Measurements from ENCODE around the gene RFX1. TPM values are rescaled to one million over a fixed set of nuclear protein-coding genes. Genes with fewer than 3 reads are reported as not detected.

Gene RFX1
- total RNA-seq, 6 experiments from 2014 or later: 2.5 to 9.3 (median 5.7) TPM

- Histone ChIP-seq H3K36me3 (peaks cover 0 to 14% (median 6%) of the 10 kb centered on the region in 4 donors), H3K27me3 (no peaks in the 10 kb centered on the region), H3K27ac (no peak overlapping the region), H3K4me3 (no peak overlapping the region), H3K9me3 (peaks cover 0 to 5% (median 0%) of the 10 kb centered on the region in 4 donors), H3K4me1 (peaks cover 0 to 6% (median 0%) of the 10 kb centered on the region in 4 donors)
- 100% methylated on average over 1 of the region's 14 CpGs for WGBS (ENCODE audit: insufficient coverage, low coverage, low lambda C conversion rate, missing lambda C conversion rate)
- DNase-seq: no peak
- ATAC-seq: peak in 1 of 4 donors; percentile 5
- intact Hi-C loops (cut with DNase I): no loop called here
- no peak for TF ChIP-seq POLR2A (IDR thresholded peaks at IDR 0.05)
- TF ChIP-seq, protein P1, sequence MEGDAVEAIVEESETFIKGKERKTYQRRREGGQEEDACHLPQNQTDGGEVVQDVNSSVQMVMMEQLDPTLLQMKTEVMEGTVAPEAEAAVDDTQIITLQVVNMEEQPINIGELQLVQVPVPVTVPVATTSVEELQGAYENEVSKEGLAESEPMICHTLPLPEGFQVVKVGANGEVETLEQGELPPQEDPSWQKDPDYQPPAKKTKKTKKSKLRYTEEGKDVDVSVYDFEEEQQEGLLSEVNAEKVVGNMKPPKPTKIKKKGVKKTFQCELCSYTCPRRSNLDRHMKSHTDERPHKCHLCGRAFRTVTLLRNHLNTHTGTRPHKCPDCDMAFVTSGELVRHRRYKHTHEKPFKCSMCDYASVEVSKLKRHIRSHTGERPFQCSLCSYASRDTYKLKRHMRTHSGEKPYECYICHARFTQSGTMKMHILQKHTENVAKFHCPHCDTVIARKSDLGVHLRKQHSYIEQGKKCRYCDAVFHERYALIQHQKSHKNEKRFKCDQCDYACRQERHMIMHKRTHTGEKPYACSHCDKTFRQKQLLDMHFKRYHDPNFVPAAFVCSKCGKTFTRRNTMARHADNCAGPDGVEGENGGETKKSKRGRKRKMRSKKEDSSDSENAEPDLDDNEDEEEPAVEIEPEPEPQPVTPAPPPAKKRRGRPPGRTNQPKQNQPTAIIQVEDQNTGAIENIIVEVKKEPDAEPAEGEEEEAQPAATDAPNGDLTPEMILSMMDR (IDR thresholded peaks at IDR 0.05): no peak
Measured at GRCh38 chr19:13995878-13996765, 10.0 kb downstream of the RFX1 start.

- peak in 2 of 3 donors; percentile 52 to 75 for DNase-seq
- no peaks in the 10 kb centered on the region for H3K27me3 ChIP-seq
- no peak overlapping the region for H3K4me3 ChIP-seq
- peaks cover 0 to 6% (median 0%) of the 10 kb centered on the region in 4 donors for H3K4me1 ChIP-seq
- H3K27ac ChIP-seq: peak overlapping the region in 1 of 3 donors; percentile 16
- TF ChIP-seq, protein P1 (IDR thresholded peaks at IDR 0.05): no peak
- no peak for TF ChIP-seq POLR2A (IDR thresholded peaks at IDR 0.05)
- ATAC-seq: peak; percentile 30 to 89 (median 78)
- peaks cover 0 to 16% (median 7%) of the 10 kb centered on the region in 4 donors for H3K36me3 ChIP-seq
- peaks cover 0 to 5% (median 0%) of the 10 kb centered on the region in 4 donors for H3K9me3 ChIP-seq
- intact Hi-C loops (cut with DNase I): no loop called here
- 30% methylated on average over 5 of the region's 13 CpGs for WGBS (ENCODE audit: insufficient coverage, low coverage, low lambda C conversion rate, missing lambda C conversion rate)
Measured at GRCh38 chr19:13995017-13995728, 10.9 kb downstream of the RFX1 start.

GRCh38 chr19:13993590-13994300 lies 12.4 kb downstream of the RFX1 start:
- no peak overlapping the region for H3K27ac ChIP-seq
- intact Hi-C loops (cut with DNase I): no loop called here
- ATAC-seq (no peak), DNase-seq (no peak)
- no peak overlapping the region for H3K4me3 ChIP-seq
- 91% methylated on average over 13 of the region's 22 CpGs for WGBS (ENCODE audit: insufficient coverage, low coverage, low lambda C conversion rate, missing lambda C conversion rate)
- H3K9me3 ChIP-seq: no peaks in the 10 kb centered on the region
- peaks cover 0 to 10% (median 0%) of the 10 kb centered on the region in 4 donors for H3K4me1 ChIP-seq
- H3K27me3 ChIP-seq: no peaks in the 10 kb centered on the region
- H3K36me3 ChIP-seq: peaks cover 0 to 16% (median 7%) of the 10 kb centered on the region in 4 donors
- TF ChIP-seq, protein P1 (IDR thresholded peaks at IDR 0.05): no peak
- TF ChIP-seq POLR2A (IDR thresholded peaks at IDR 0.05): no peak

DNA sequence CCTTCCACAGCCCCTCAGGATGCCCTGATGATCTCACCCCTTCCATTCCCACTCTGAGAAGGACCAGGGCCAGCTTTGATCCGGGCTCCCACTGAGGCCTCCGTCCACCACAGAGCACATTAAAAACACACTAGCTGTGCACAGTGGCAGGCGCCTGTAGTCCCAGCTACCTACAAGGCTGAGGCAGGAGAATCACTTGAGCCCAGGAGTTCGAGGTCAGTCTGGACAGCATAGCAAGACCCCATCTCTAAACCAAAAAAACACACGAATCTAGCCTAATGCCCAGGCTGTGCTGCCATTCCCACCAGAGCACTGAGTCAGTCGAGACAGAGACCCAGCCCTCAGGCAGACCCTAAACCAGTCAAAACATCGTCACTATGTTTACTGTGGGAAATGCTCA lies 14.1 kb downstream of the RFX1 start:
- peaks cover 0 to 10% (median 0%) of the 10 kb centered on the region in 4 donors for H3K4me1 ChIP-seq
- no peak overlapping the region for H3K4me3 ChIP-seq
- H3K27me3 ChIP-seq: no peaks in the 10 kb centered on the region
- DNase-seq: no peak
- TF ChIP-seq, protein P1 (IDR thresholded peaks at IDR 0.05): no peak
- no peak for TF ChIP-seq POLR2A (IDR thresholded peaks at IDR 0.05)
- no peaks in the 10 kb centered on the region for H3K9me3 ChIP-seq
- ATAC-seq: no peak
- no peak overlapping the region for H3K27ac ChIP-seq
- intact Hi-C loops (cut with DNase I): no loop called here
- H3K36me3 ChIP-seq: peaks cover 0 to 16% (median 5%) of the 10 kb centered on the region in 4 donors
- 85% methylated on average over 3 of the region's 7 CpGs for WGBS (ENCODE audit: insufficient coverage, low coverage, low lambda C conversion rate, missing lambda C conversion rate)
